Gastrocnemius medialis (tissue), 4 donors: ENCODE data around the gene PCDHA13. TPM values are rescaled to one million over a fixed set of nuclear protein-coding genes. Genes with fewer than 3 reads are reported as not detected.

ENCODE experiments used
- ATAC-seq, 2 donors: fragments of 150-250 bp; one replicate each; pipeline ENCODE4 v1.9.1; 2016
- DNase-seq, 2 donors: peaks; one replicate each; pipeline ENCODE4 v3.0.0-alpha.2; 2019
- H3K27ac ChIP-seq, 4 donors: fragments of 200-600 bp; sonication (generic); 1 replicate in 1 of 4; 2 replicates in 3 of 4; pipeline ENCODE4 v1.5.1; 2016 to 2018; ENCODE audit warnings: mild to moderate bottlenecking in 2 of 4, moderate library complexity in 1 of 4
- H3K27me3 ChIP-seq, 3 donors: fragments of 200-600 bp; sonication (generic) in 2 of 3; 1 replicate in 1 of 3; 2 replicates in 2 of 3; pipeline versions ENCODE4 v1.5.1 to v1.6.0; 2016 to 2019; ENCODE audit warnings: mild to moderate bottlenecking in 1 of 3, moderate library complexity in 1 of 3
- H3K36me3 ChIP-seq, 2 donors: fragments of 200-600 bp; sonication (generic) in 1 of 2; one replicate each; pipeline ENCODE4 v1.5.1; 2017 to 2018
- H3K4me1 ChIP-seq, 2 donors: fragments of 200-600 bp; sonication (generic) in 1 of 2; one replicate each; pipeline ENCODE4 v1.5.1; 2016 to 2017; ENCODE audit warnings: mild to moderate bottlenecking in 2 of 2
- H3K4me3 ChIP-seq, 4 donors: fragments of 200-600 bp; sonication (generic) in 3 of 4; 1 replicate in 1 of 4; 2 replicates in 3 of 4; pipeline ENCODE4 v1.5.1; 2016 to 2019; ENCODE audit warnings: mild to moderate bottlenecking in 2 of 4
- H3K9me3 ChIP-seq, 3 donors: fragments of 200-600 bp; sonication (generic) in 2 of 3; 1 replicate in 1 of 3; 2 replicates in 2 of 3; pipeline ENCODE4 v1.5.1; 2016 to 2019
- CTCF ChIP-seq, 5 experiments: fragments of 450-650 bp in 3 of 5; fragments of 200-600 bp in 2 of 5; sonication (generic) in 2 of 5; IDR thresholded peaks in 4 of 5; conservative IDR thresholded peaks in 1 of 5; 1 replicate in 4 of 5; 2 replicates in 1 of 5; pipeline ENCODE4 v1.5.1; 2016 to 2019; ENCODE audit warnings: antibody characterized with exemption in 5 of 5, mild to moderate bottlenecking in 3 of 5, moderate library complexity in 3 of 5
- POLR2A ChIP-seq, 2 donors: fragments of 450-650 bp; IDR thresholded peaks; one replicate each; pipeline ENCODE4 v1.6.1; 2017; ENCODE audit warnings: antibody characterized with exemption in 2 of 2, mild to moderate bottlenecking in 2 of 2, moderate library complexity in 2 of 2
- in situ Hi-C, 4 donors: fragments of 200-750 bp; cut with MboI; loops; one replicate each; pipeline versions ENCODE4 v1.15.0 to v1.8.0; 2017; ENCODE audit warnings: low sequenced_read_pairs in 4 of 4
- intact Hi-C: fragments of 100-400 bp; cut with DNase I; formaldehyde crosslinking; loops from one replicate; pipeline ENCODE4 v1.15.1; 2023; ENCODE audit warnings: low total_unique reads
- total RNA-seq, 4 donors: library from RNA; depleted of rRNA; stranded (reverse); fragments of >200 nt; gene quantifications; one replicate each; pipeline versions ENCODE4 v1.1.0 to v1.2.3, GENCODE V29; 2016

Gene PCDHA13
- total RNA-seq, 4 donors from 2014 or later: not detected

GRCh38 chr5:140855772-140856674 is 25.9 kb upstream of the PCDHA13 start, which contains the start of gene PCDHA10:
TSS of gene PCDHA10 (plus strand) at chr5:140855897. CDS start at chr5:140856049, 152 bp downstream.
- H3K4me1 ChIP-seq: no peaks in the 10 kb centered on the region
- H3K27me3 ChIP-seq: peaks cover 0 to 8% (median 0%) of the 10 kb centered on the region in 3 donors
- ATAC-seq: no peak
- intact Hi-C loops: no loop called here
- TF ChIP-seq POLR2A (IDR thresholded peaks at IDR 0.05) (no peak), CTCF (IDR thresholded peaks at IDR 0.05 in 4 of 5, conservative IDR thresholded peaks at IDR 0.05 in 1 of 5) (peak in 1 of 5 experiments; percentile 25)
- no peak within 1 kb of the TSS for H3K27ac ChIP-seq
- DNase-seq: no peak
- H3K4me3 ChIP-seq: no peak within 1 kb of the TSS
- H3K36me3 ChIP-seq: no peaks in the 10 kb centered on the region
- H3K9me3 ChIP-seq: no peaks in the 10 kb centered on the region
- in situ Hi-C loops: no loop called here

GRCh38 chr5:140857177-140857986 is 24.5 kb upstream of the PCDHA13 start:
- no peaks in the 10 kb centered on the region for H3K9me3 ChIP-seq

GRCh38 chr5:140857987-140858240 is 24.0 kb upstream of the PCDHA13 start:
- DNase-seq: no peak
- in situ Hi-C loops: no loop called here
- Histone ChIP-seq H3K4me1 (no peaks in the 10 kb centered on the region), H3K36me3 (no peaks in the 10 kb centered on the region), H3K27ac (no peak overlapping the region), H3K9me3 (no peaks in the 10 kb centered on the region), H3K4me3 (no peak overlapping the region), H3K27me3 (peaks cover 0 to 8% (median 0%) of the 10 kb centered on the region in 3 donors)
- no peak for ATAC-seq
- intact Hi-C loops: no loop called here
- TF ChIP-seq CTCF (IDR thresholded peaks at IDR 0.05 in 4 of 5, conservative IDR thresholded peaks at IDR 0.05 in 1 of 5) (no peak), POLR2A (IDR thresholded peaks at IDR 0.05) (no peak)

More at GRCh38 chr5:140857177-140857986, 24.5 kb upstream of the PCDHA13 start:
- in situ Hi-C loops (no loop called here), intact Hi-C loops (no loop called here)
- Histone ChIP-seq H3K36me3 (no peaks in the 10 kb centered on the region), H3K4me1 (no peaks in the 10 kb centered on the region), H3K27ac (no peak overlapping the region), H3K27me3 (peaks cover 0 to 8% (median 0%) of the 10 kb centered on the region in 3 donors), H3K4me3 (no peak overlapping the region)
- ATAC-seq (no peak), DNase-seq (no peak)
- TF ChIP-seq CTCF (IDR thresholded peaks at IDR 0.05 in 4 of 5, conservative IDR thresholded peaks at IDR 0.05 in 1 of 5) (no peak), POLR2A (IDR thresholded peaks at IDR 0.05) (no peak)

GRCh38 chr5:140862441-140863295 is 19.3 kb upstream of the PCDHA13 start:
- intact Hi-C loops (no loop called here), in situ Hi-C loops (no loop called here)
- Histone ChIP-seq H3K27ac (no peak overlapping the region), H3K4me1 (no peaks in the 10 kb centered on the region), H3K4me3 (no peak overlapping the region), H3K9me3 (no peaks in the 10 kb centered on the region), H3K27me3 (peaks cover 0 to 3% (median 0%) of the 10 kb centered on the region in 3 donors), H3K36me3 (no peaks in the 10 kb centered on the region)
- DNase-seq (no peak), ATAC-seq (no peak)
- TF ChIP-seq CTCF (IDR thresholded peaks at IDR 0.05 in 4 of 5, conservative IDR thresholded peaks at IDR 0.05 in 1 of 5) (no peak), POLR2A (IDR thresholded peaks at IDR 0.05) (no peak)
